ENCODE results near the gene NAV2. TPM values are rescaled to one million over a fixed set of nuclear protein-coding genes. Genes with fewer than 3 reads are reported as not detected.

NAV2 gene
- total RNA-seq, 1 donor from 2014 or later = 11.1 TPM

- no peak overlapping the region for H3K4me3 ChIP-seq (ENCODE audit: low read depth, low read length)
- FAIRE-seq (no peak), DNase-seq (ENCODE audit: low read depth) (no peak)
- H3K36me3 ChIP-seq (ENCODE audit: control insufficient read depth, insufficient read depth, low read length) = no peaks in the 10 kb centered on the region
- no peak for TF ChIP-seq CTCF (IDR thresholded peaks at IDR 0.05; ENCODE audit: insufficient read depth, low read length, severe bottlenecking)
- H3K27me3 ChIP-seq (ENCODE audit: control insufficient read depth, insufficient read depth, low read length) = peaks cover 10% of the 10 kb centered on the region
Observed at GRCh38 chr11:19774329-19774728, 61.7 kb downstream of the NAV2 start.

- no peak for TF ChIP-seq CTCF (IDR thresholded peaks at IDR 0.05; ENCODE audit: insufficient read depth, low read length, severe bottlenecking)
- H3K36me3 ChIP-seq (ENCODE audit: control insufficient read depth, insufficient read depth, low read length) = no peaks in the 10 kb centered on the region
- FAIRE-seq = no peak
Observed at GRCh38 chr11:19774817-19775580, 62.4 kb downstream of the NAV2 start.

GRCh38 chr11:19775622-19776021 is 63.0 kb downstream of the NAV2 start:
- H3K36me3 ChIP-seq (ENCODE audit: control insufficient read depth, insufficient read depth, low read length) = no peaks in the 10 kb centered on the region
- H3K4me3 ChIP-seq (ENCODE audit: low read depth, low read length) = no peak overlapping the region
- peaks cover 11% of the 10 kb centered on the region for H3K27me3 ChIP-seq (ENCODE audit: control insufficient read depth, insufficient read depth, low read length)
- no peak for TF ChIP-seq CTCF (IDR thresholded peaks at IDR 0.05; ENCODE audit: insufficient read depth, low read length, severe bottlenecking)
- FAIRE-seq = peak; percentile 18
- DNase-seq (ENCODE audit: low read depth) = no peak

More at GRCh38 chr11:19774817-19775580, 62.4 kb downstream of the NAV2 start:
- Histone ChIP-seq H3K27me3 (ENCODE audit: control insufficient read depth, insufficient read depth, low read length) (peaks cover 11% of the 10 kb centered on the region), H3K4me3 (ENCODE audit: low read depth, low read length) (no peak overlapping the region)
- no peak for DNase-seq (ENCODE audit: low read depth)

- TF ChIP-seq CTCF (IDR thresholded peaks at IDR 0.05; ENCODE audit: insufficient read depth, low read length, severe bottlenecking) = no peak
- FAIRE-seq (no peak), DNase-seq (ENCODE audit: low read depth) (no peak)
- Histone ChIP-seq H3K27me3 (ENCODE audit: control insufficient read depth, insufficient read depth, low read length) (peaks cover 11% of the 10 kb centered on the region), H3K4me3 (ENCODE audit: low read depth, low read length) (no peak overlapping the region), H3K36me3 (ENCODE audit: control insufficient read depth, insufficient read depth, low read length) (no peaks in the 10 kb centered on the region)
Observed at GRCh38 chr11:19777039-19777376, 64.4 kb downstream of the NAV2 start.

- Histone ChIP-seq H3K4me3 (ENCODE audit: low read depth, low read length) (no peak overlapping the region), H3K27me3 (ENCODE audit: control insufficient read depth, insufficient read depth, low read length) (peaks cover 10% of the 10 kb centered on the region), H3K36me3 (ENCODE audit: control insufficient read depth, insufficient read depth, low read length) (no peaks in the 10 kb centered on the region)
- peak; percentile 75 for FAIRE-seq
- peak; percentile 56 for DNase-seq (ENCODE audit: low read depth)
- TF ChIP-seq CTCF (IDR thresholded peaks at IDR 0.05; ENCODE audit: insufficient read depth, low read length, severe bottlenecking) = no peak
Observed at GRCh38 chr11:19777377-19778102, 64.9 kb downstream of the NAV2 start.

All from bronchial epithelial cell (primary cell).